ENCODE data around the gene CD164L2.
"Not testable (repeated sequence)": the region's sequence is repeated elsewhere in the genome, so short reads cannot be mapped to it uniquely, and the experiment has no call there.

Gene CD164L2

DNA sequence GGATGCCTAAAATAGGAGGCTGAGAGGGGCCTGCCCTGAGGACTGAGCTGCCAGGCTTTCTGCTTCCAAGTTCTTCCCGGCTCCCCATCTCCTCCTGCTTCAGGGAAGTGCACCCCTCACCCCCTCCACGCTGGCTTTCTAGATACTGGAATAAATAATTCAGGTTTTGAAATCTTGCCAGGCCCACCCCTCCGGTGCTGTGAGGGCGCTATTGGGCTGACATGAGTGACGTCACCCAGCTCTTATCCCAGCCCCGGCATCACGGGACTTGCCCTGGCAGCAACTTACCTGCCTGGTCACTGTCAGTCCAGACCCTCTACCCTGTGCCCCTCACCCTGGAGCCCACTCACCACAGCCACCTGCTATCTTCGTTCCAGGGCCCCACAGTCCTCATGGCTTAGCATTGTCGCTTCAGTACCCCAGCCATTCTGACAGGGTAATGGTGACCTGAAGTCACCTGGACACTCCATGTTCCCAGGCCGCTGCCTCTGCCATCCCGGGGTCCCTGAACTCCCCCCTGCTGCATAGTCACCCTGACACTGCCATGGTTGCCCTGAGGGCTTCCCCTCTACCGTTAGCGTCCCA, 8.5 kb upstream of the CD164L2 start:
- no peak for DNase-seq (ENCODE audit: low read depth in 3 of 3, low spot score in 1 of 3)

DNA sequence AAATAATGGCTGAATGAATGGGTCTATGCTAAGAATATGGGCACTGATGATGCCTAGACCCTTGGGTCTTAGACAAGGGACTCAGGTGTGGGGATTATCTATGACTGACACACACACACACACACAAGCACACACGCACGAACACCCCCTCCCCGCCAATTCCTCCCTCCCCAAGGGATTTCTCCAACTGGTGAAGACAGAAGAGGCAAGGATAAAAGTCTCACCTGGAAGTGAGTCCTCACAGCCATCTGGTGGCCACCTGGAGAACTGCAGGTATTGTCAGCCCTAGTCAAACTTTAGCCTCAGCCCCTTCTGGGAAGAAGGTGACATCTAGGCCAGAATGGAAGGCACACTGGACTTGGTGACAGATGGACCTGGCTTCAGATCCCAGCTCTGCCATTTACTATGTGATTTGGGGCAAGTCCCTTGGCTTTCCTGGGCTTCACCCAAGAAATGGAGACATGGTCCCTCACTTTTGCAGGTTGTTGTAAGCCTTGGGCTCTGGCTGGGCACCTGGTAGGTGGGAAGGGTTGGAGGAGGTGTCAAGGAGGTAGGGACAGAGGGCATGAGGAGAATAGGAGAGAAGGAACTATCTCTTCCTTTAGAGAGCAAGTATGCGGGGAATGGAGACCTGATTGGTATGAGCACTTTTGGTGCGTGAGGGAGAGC, 5.3 kb upstream of the CD164L2 start:
- DNase-seq (ENCODE audit: low read depth in 3 of 3, low spot score in 1 of 3), result peak; percentile 40 to 67 (median 41)

DNA sequence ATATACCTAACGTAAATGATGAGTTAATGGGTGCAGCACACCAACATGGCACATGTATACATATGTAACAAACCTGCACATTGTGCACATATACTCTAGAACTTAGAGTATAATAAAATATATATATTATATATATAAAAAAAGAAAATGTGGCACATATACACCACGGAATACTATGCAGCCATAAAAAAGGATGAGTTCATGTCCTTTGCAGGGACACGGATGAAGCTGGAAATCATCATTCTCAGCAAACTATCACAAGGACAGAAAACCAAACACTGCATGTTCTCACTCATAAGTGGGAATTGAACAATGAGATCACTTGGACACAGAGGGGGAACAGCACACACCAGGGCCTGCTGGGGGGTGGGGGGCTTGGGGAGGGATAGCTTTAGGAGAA, 1.7 kb upstream of the CD164L2 start:
- not testable (repeated sequence) for DNase-seq (ENCODE audit: low read depth in 3 of 3, low spot score in 1 of 3)

DNA sequence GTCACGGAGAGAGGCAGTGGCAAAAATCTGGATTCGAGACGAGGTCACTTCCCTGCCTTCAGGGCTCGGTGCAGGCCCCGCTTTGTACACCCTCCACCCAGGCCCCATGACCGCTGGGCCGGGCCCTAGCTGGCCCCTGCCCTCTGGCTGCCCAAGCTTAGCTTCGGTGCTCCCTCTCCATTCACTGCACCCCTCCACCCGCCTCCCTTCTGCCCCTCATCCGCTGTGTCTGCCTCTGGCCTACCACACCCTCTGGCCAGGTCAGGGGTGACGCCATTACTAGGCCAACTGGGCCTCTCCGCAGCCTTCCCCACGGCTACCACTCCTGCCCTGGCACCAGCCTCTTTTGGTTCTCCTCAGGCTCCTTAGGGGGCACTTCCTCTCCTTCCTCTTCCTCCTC, 528 bp upstream of the CD164L2 start:
- DNase-seq (ENCODE audit: low read depth in 3 of 3, low spot score in 1 of 3), result no peak

DNA sequence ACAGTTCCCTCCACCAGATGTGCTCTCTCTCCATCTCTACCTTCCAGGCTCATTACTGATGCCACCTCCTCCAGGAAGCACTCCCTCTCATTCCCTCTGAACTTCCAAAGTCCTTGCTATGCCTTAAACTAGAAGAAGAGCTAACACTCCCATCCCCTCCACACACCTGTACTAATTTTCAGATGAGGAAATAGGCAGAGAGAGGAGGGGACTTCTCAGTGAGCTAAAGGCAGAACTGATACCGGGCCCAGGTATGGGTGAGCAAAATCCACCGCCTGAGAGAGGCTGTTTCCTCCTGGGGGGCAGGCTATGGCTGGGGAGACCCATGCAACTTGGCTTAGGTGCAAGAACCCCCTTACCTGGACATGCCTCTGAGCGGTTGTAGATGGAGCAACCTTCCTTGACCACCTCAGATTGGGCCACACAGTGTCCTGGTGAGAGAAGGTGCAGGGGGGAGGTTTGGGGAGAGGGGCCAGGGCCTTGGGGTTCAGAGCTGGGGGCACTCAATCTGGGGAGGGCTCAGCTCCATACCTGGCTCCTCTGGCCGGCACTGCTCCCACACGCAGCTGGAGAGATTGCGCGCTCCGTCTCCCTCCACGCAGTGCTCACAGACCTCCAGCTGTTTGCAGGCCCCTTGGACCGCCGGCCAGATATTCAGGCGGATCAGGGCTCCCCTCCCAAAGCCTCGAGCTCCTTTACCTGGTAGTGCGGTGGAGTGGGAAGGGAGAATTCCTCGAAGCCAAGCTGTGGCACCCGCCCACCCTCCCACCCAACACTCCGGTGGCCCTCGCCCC, 967 bp downstream of the CD164L2 start:
- no peak for DNase-seq (ENCODE audit: low read depth in 3 of 3, low spot score in 1 of 3)

DNA sequence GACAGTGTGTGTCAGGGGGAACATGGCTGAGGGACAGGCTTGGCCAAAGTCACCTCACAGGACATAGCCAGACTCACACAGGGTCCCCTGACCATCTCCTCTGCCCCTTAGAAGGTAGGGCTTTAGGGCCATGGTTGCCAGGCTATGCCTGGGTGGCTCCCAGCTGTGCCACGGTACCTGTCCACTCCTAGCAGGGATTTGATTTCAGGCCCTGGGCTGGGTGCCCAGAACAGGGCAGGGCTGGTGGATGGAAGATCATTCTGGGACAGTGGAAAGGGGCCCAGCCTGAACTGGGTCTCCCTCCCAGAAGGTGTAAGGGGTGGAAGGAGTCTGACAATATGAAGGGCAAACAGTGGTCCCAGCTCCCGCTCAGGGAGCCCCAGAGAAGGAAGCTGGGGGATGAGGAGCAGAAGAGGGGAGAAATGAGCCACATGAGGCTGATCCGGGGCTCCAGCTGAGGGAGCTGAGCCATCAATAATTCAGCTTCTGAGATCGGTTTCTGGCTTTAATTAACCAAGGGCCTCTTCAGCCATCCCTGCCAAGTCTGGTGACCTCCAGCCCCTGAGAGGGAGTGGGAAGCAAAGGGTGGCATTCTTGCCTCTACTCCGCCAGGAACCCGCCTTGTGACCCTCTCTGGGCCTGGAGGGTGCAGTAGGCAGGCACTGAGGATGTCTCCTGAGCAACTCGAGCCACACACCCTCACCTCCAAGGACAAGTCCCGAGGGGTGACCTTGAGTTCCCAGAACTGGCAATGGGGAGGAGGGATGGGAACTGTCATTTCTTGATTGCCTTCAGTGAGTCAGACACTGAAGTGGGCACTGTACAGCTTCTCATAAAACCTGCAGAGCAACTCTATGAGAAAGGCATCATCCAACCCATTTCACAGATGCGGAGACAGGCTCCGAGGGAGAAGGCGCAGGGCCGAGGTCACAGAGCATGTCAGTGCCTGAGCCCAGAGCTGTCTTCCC, 2.1 kb downstream of the CD164L2 start:
- DNase-seq (ENCODE audit: low read depth in 3 of 3, low spot score in 1 of 3), result no peak

DNA sequence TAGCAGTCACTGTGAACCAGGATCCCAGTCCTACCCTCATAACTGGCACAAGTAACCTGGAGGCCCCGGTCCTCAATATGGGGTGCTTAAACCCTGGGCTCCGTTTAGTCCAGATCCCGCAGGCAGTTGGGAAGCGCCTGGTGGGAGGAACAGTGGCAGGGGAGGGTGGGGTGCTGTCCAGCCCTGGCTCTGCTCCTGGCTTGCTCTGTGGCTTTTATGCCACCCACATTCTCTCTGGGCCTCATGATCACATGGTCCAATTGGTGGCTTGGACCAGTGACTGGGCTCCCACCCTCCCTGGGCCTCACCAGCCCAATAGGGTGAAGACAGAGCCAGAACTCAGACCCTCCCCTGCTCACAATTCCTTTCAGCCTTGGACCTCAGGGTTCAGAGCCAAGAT, 2.9 kb downstream of the CD164L2 start:
- no peak for DNase-seq (ENCODE audit: low read depth in 3 of 3, low spot score in 1 of 3)

DNA sequence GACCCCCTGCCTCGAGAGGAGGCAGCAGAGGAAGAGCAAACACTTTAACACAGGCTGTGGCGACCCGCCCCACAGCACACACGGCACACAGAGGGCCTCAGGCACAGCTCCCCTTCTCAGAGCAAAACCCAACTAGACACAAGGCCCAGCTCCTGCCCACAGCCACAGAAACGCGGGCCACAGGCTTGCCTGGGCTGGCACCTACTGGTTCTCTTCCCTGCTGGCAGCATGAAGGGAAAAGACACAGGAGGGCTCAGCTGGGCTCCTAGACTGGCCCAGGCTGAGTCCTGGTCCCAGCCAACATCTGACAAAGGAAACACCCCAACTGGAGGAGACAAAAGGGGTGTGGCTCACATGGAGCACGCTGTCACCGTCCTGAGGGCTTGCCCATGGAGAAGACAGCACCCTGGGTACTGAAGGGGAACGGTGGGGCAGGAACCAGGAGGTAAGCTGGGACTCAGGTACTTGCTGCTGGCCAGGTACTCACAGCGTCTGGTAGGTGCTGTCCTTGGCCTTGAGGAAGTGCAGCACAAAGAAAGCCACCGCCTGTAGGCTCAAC, 3.5 kb downstream of the CD164L2 start:
- no peak for DNase-seq (ENCODE audit: low read depth in 3 of 3, low spot score in 1 of 3)

DNA sequence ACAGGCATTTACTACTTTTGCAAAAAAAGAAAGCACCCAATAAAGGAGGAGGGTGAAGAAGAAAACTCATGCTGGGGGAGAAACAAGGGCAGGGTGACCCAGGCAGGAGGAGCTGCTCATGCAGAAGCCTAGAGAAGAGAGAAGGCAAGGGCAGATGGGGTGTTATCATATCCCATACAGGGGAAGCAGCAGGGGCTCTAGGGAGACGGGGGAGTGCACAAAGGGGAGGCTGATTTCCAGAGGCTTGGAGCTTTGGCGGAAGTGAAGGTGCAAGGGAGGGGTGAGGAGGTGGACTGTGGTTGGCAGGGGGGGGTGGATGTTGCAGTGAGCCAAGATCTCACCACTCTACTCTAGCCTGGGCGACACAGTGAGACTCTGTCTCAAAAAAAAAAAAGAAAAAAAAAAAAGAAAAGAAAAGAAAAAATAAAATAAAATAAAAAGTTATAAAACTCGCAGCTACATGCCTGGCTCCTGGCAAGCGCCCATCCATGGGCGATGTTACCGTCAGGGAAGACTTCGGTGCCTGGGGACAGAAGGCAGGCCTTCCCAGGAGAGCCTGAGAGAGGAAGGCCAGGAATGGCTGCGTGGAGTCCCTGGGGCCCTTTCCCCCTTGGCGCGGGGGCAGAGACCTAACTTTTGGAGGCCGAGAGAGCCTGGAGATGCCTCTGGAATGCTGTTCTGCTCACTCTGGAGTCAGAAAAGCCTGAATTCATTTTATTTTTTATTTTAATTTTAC, 5.2 kb downstream of the CD164L2 start:
- DNase-seq (ENCODE audit: low read depth in 3 of 3, low spot score in 1 of 3), result no peak

DNA sequence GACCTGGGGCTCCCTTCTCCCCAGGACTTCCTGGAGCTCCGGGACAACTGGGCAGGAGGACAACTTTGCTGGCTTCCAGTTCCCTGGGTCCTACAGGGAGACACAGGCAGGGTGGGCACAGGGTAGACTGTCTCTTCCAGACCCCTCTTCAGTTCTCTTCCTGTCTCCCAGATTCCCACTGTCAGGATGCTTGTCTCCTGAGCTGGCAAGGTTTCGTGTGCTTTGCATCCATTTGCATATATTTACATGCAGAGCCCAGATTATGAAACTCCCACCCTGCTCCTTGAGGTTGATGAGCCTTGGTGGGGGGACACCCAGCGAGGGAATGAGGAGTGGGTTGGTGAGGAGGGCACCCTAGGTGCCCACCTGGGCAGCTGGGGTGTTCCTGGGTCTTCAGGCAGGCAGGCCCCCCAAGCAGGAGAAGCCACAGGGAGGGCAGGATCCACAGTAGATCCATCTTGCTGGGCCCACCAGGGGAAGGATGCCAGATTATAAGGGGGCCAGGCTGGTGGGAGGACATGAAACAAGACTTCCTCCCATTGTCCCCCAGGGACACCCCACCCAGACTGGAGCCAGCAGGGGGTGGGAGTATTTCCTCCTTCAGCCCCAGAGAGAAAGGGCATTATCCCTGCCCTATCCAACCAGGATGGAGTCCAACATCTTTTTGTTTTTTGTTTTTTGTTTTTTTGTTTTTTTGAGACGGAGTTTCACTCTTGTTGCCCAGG, 8.6 kb downstream of the CD164L2 start, which contains the start of gene FCN3:
Gene FCN3 (minus strand): TSS at position 463 of the 725 bp plus-strand sequence. CDS start 6 bp downstream, at position 457.
- DNase-seq (ENCODE audit: low read depth in 3 of 3, low spot score in 1 of 3), result no peak

DNA sequence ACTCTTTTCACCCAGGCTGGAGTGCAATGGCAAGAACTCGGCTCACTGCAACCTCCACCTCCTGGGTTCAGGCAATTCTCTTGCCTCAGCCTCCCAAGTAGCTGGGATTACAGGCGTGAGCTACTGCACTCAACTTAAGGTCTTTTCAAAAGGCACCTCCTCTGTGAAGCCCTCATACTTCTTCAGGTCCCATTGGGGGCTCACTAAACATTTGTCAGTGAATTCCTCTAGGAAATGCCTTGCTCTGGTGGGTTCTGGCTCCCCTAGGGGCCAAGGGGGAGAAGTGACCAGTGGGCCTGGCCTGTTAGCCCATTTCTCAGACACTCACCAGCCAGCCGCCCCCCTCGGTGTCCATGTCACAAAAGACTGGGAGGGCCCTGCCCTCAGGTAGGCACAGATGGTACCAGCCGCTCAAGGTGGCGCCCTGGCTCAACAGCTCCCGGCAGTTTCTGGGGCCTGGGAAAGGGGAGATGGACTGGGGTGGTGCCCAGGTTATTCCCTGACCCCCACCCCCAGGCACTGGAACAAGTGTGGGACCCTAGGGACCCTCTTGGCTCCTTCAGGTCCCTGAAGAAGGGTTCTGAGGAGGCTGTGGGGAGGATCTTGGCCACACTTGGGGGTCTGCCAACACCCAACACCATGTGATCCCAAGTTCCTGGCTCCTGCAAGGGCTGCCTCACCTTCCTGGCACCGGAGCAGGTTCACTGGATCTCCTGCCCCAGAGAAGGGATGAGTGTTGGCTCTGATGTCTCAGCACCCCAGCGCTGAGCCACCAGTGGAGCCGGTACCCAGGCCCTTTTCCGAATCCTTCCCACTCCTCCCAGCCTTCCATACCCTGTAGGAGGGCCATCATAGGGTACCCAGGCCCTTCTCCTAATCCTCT, 10.1 kb downstream of the CD164L2 start:
- DNase-seq (ENCODE audit: low read depth in 3 of 3, low spot score in 1 of 3), result no peak

DNA sequence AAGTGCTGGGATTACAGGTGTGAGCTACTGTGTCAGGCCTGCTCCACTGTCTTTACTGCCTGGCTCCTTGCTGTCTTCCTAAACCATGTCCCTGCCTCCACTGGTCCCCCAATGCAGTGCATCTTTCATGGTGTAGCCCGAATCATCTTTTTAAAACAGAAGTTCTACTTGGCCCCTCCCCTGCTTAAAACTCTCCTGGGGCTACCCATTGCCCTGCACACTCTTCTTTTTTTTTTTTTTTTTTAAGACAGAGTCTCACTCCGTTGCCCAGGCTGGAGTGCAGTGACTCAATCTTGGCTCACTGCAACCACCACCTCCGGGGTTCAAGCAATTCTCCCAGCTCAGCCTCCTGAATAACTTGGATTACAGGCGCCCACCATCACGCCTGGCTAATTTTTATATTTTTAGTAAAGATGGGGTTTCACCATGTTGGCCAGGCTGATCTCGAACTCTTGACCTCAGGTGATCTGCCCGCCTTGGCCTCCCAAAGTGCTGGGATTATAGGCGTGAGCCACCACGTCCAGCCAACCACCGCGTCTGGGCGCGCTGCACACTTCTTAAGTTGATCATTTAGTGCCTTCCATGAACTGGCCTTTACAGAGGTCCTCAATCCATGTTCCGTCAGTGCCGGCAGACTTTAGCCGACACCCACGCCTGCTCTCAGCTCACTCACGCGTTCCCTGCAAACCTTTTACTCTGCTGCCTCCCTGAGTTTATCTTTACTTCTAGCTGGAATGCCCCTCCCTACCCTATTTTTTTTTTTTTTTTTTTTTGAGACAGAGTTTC, 10.9 kb downstream of the CD164L2 start:
- DNase-seq (ENCODE audit: low read depth in 3 of 3, low spot score in 1 of 3), result no peak

DNA sequence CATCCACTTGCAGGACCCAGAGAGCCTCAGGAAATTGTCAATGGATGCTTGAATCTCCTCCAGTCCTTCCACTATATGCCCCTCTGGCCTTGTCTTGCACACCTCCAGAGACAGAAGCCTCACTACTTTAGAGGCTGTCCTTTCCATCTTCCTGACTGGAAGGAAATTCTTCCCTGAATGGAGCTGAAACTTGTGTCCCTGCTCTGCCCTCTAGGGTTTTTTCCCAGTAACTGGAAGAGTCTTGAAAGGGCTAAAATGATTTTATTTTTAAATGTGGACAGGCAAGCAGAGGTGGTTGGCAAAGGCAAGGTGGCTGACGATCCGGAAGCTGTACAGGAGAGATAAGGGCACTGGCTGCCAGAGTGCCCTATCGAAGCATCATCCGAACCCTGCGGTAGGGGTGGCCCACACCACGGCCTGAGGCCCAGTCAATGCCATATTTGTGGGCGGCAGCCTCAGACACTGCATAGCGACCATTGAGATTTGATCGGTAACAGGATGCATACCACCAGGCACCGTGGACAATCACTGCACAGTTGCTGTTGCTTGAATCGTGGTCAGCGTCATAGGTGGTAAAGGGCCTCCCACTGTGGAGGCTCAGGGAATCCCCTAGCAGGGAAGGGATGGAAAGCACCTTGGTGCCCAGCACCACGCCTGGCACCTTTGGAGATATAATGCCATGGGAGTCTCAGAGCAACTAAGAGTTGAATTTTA, 14.1 kb downstream of the CD164L2 start:
- DNase-seq (ENCODE audit: low read depth in 3 of 3, low spot score in 1 of 3), result no peak

DNA sequence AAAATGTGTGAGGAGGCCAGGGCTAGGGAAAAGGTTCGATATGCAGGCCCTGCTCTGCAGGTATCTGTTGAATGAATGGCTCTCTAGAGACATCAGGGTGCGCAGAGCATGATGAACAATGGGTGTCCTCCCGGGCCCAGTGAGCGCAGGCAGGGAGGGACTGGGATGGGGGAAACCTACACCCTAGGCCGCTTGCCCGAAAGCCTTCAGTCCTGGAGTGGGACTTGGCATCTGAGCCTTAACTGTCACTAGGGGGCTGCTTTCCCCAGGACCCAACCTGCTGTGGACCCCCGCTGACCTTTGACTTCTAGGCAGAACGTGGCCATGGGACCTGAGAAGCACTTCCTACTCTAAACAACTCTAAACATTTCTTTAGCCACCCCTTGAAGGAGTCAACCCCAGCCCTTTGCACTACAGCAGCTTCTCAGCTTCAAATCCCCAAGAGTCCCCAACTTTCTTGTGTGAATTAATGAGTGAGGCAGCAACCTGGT, 15.9 kb downstream of the CD164L2 start:
- no peak for DNase-seq (ENCODE audit: low read depth in 3 of 3, low spot score in 1 of 3)

DNA sequence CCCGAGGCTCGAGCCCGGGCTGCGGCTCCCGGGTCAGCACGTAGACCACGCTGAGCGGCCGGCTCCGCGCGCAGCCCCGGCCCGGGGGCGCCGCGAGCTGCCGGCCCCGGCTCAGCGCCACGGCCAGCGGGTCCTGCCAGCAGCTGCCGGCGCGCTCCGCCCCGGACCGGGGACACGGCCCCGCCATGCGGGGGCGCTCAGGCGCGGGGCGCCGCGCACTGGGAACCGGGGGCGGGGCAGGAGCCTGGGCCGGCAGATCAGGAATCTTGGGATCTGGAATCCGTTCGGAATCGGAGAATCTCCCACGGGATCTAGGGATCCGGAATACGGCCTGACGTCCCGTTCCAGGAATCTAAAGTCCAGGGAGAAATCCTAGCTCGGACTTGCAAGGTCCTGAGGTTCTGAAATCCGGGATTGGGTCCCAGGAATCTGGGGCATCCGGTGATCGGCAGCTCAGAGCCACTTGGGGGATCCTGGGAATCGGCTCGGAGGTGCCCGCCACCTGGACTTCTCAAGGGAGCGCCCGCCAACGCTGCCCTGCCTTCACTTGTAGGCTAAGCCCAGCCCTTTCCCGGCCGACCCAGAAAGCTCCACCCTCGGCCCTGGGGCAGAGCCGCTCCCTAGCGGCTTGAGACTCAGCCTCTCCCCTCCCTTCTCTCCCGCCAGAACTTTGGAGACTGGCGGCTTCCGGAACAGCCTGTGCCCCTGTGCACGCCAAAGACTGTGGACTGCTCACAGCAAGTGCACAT, 16.5 kb downstream of the CD164L2 start, which contains the start of gene MAP3K6:
Gene MAP3K6 (minus strand): TSS at position 551 of the 749 bp plus-strand sequence. CDS start 364 bp downstream, at position 187.
- DNase-seq (ENCODE audit: low read depth in 3 of 3, low spot score in 1 of 3), result no peak

DNA sequence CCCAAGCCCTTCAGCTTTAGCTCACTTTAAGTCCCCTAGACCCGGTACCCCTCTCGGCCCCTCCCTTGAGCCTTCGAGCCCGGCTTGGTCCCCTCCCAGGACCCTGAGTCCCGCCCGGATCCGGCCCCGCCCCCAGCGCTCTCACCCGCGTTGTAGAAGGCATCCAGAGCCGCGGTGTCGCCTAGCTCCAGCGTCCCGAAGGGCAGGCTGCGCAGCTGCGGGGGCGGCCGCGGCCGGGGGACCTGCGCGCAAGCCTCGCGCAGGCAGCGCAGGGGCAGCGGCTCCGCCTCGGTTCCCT, 17.1 kb downstream of the CD164L2 start:
- DNase-seq (ENCODE audit: low read depth in 3 of 3, low spot score in 1 of 3), result peak in 1 of 3 donors; percentile 57

Measured in stimulated activated CD4-positive, alpha-beta T cell treated with anti-CD3 and anti-CD28 coated beads, TNF-alpha, amount 100 ng/mL, for 1 hour (primary cell).